Astrocyte of the spinal cord (primary cell): Measurements from ENCODE around the gene CSF1.
"Not testable (repeated sequence)": the region's sequence is repeated elsewhere in the genome, so short reads cannot be mapped to it uniquely, and the experiment has no call there.

ENCODE experiments used
- DNase-seq: peaks from one replicate; pipeline ENCODE4 v3.0.0; 2011; ENCODE audit warnings: low read depth, low spot score
- H3K4me3 ChIP-seq: 2 replicates; pipeline ENCODE4 v1.5.1; 2011; ENCODE audit warnings: low read depth, mild to moderate bottlenecking, low read length, moderate library complexity
- CTCF ChIP-seq: IDR thresholded peaks from 2 replicates; pipeline ENCODE4 v1.5.1; 2012; ENCODE audit warnings: low read depth, mild to moderate bottlenecking, low read length, inconsistent platforms
- in situ Hi-C: cut with HindIII; loops from 2 replicates; pipeline ENCODE4 v1.10.0; 2017; ENCODE audit warnings: low sequenced_read_pairs

CSF1 gene

DNA sequence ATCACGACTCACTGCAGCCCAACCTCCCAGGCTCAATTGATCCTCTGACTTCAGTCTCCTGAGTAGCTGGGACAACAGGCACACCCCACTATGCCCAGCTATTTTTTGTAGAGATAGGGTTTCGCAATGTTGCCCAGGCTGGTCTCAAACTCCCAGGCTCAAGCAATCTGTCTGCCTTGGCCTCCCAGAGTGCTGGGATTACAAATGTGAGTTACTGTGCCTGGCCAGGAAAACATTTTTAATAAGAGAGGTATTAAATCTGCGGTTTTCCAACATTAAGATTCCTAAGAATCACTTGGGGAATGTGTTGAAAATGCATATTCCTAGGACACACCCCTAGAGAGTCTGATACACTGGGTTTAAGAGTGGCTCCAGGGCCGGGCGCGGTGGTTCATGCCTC lies 8.7 kb downstream of the CSF1 start:
- H3K4me3 ChIP-seq, result no peak overlapping the region
- DNase-seq, result no peak
- TF ChIP-seq CTCF, result no peak
- in situ Hi-C loops, result loop anchor here (25.0 kb wide), 1 partner anchor 132 kb away; no protein-coding TSS in a partner anchor

GRCh38 chr1:109920391-109920790 lies 9.7 kb downstream of the CSF1 start:
- not testable (repeated sequence) for H3K4me3 ChIP-seq, DNase-seq
- in situ Hi-C loops, result loop anchor here (25.0 kb wide), 1 partner anchor 133 kb away; no protein-coding TSS in a partner anchor

DNA sequence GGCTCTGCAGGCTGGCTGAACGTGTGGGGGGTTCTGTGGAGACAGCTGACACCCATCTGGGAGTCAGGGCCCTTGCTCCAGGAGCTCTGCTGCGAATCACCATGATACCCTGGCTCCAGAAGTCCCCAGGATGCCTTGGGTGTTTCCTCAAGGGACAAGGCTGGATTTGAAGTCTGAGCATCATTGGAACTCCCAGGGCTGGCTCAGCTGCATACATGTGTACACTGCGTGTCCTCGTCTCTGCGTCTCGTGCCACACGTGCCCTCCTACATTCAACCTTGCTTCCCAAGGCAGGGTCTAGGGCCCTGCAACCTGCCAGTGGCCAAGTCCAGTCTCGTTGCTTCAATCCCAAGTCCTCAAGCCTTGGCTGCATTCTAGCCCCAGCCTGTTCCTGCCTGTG lies 11.7 kb downstream of the CSF1 start:
- DNase-seq, result no peak
- no peak overlapping the region for H3K4me3 ChIP-seq
- in situ Hi-C loops, result loop anchor here (25.0 kb wide), 1 partner anchor 135 kb away; no protein-coding TSS in a partner anchor
- no peak for TF ChIP-seq CTCF

DNA sequence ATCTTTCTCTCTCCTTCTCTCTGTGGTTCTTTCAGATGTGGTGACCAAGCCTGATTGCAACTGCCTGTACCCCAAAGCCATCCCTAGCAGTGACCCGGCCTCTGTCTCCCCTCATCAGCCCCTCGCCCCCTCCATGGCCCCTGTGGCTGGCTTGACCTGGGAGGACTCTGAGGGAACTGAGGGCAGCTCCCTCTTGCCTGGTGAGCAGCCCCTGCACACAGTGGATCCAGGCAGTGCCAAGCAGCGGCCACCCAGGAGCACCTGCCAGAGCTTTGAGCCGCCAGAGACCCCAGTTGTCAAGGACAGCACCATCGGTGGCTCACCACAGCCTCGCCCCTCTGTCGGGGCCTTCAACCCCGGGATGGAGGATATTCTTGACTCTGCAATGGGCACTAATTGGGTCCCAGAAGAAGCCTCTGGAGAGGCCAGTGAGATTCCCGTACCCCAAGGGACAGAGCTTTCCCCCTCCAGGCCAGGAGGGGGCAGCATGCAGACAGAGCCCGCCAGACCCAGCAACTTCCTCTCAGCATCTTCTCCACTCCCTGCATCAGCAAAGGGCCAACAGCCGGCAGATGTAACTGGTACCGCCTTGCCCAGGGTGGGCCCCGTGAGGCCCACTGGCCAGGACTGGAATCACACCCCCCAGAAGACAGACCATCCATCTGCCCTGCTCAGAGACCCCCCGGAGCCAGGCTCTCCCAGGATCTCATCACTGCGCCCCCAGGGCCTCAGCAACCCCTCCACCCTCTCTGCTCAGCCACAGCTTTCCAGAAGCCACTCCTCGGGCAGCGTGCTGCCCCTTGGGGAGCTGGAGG lies 12.7 kb downstream of the CSF1 start:
- DNase-seq, result no peak
- in situ Hi-C loops, result loop anchor here (25.0 kb wide), 1 partner anchor 136 kb away; no protein-coding TSS in a partner anchor
- peak; percentile 59 for TF ChIP-seq CTCF
- no peak overlapping the region for H3K4me3 ChIP-seq

- no peak for TF ChIP-seq CTCF
- no peak overlapping the region for H3K4me3 ChIP-seq
- in situ Hi-C loops, result loop anchor here (25.0 kb wide), 1 partner anchor 137 kb away; no protein-coding TSS in a partner anchor
- no peak for DNase-seq
Measured at GRCh38 chr1:109923946-109924275, 13.3 kb downstream of the CSF1 start.

DNA sequence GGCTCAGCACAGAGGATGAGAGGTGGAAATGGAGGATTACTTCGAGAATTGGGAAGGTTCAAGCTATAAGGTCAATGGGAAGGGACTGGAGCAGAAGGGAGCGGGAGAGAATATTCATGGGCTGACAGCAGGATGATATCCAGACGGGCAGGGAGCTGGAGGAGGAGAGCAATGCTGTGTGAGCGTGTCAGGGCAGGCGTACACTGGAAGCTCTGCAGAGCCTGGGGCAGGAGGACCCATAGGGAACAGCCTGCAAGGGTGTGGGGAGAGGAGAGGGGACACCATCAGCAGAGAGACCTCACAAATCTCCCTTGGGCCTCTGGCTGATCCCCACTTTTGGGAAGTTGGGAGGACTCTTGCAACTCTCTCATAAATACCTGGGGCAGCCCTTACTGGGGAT lies 13.7 kb downstream of the CSF1 start:
- no peak overlapping the region for H3K4me3 ChIP-seq
- TF ChIP-seq CTCF, result no peak
- DNase-seq, result no peak
- in situ Hi-C loops, result loop anchor here (25.0 kb wide), 1 partner anchor 137 kb away; no protein-coding TSS in a partner anchor
